GM12891 (cell line): ENCODE measurements around the gene SPNS1.

Experiments used
- POLR2A ChIP-seq: IDR thresholded peaks from 2 replicates; pipeline ENCODE4 v1.6.1; 2011; ENCODE audit warnings: low read depth, low read length, control low read depth
- POLR2AphosphoS5 ChIP-seq: IDR thresholded peaks from 2 replicates; pipeline ENCODE4 v1.6.1; 2011; ENCODE audit warnings: low read depth, low read length, control low read depth

- TF ChIP-seq POLR2A: no peak
- no peak for TF ChIP-seq POLR2AphosphoS5
Observed at GRCh38 chr16:28935924-28936783, 38.4 kb upstream of the SPNS1 start.
